Measurements from ENCODE around the gene FAP. TPM values are rescaled to one million over a fixed set of nuclear protein-coding genes. Genes with fewer than 3 reads are reported as not detected.

Gene FAP
- total RNA-seq, result not detected in 2 replicates

- Mint-ChIP-seq H3K4me3 (no peak within 1 kb of the TSS), H3K4me1 (no peaks in the 10 kb centered on the region), H3K9me3 (no peaks in the 10 kb centered on the region), H3K36me3 (ENCODE audit: low read depth) (no peaks in the 10 kb centered on the region), H3K27me3 (peaks cover 63% of the 10 kb centered on the region), H3K27ac (no peak within 1 kb of the TSS)
- intact Hi-C loops (cut with micrococcal nuclease), result no loop called here
- DNase-seq, result no peak
Observed at GRCh38 chr2:162243294-162243693, at the start of gene FAP. Gene FAP, minus strand, starts transcription at chr2:162243445. Its CDS starts 118 bp downstream, at chr2:162243327.

- H3K4me1 Mint-ChIP-seq, result peaks cover 5% of the 10 kb centered on the region
- H3K4me3 Mint-ChIP-seq, result no peak overlapping the region
- intact Hi-C loops (cut with micrococcal nuclease), result no loop called here
- no peak overlapping the region for H3K27ac Mint-ChIP-seq
- H3K27me3 Mint-ChIP-seq, result no peaks in the 10 kb centered on the region
- DNase-seq, result no peak
- H3K36me3 Mint-ChIP-seq (ENCODE audit: low read depth), result peaks cover 26% of the 10 kb centered on the region
- H3K9me3 Mint-ChIP-seq, result no peaks in the 10 kb centered on the region
Observed at GRCh38 chr2:162291748-162292147, 48.5 kb upstream of the FAP start.

- H3K27ac Mint-ChIP-seq, result no peak overlapping the region
- H3K27me3 Mint-ChIP-seq, result no peaks in the 10 kb centered on the region
- peaks cover 45% of the 10 kb centered on the region for H3K36me3 Mint-ChIP-seq (ENCODE audit: low read depth)
Observed at GRCh38 chr2:162282765-162283425, 39.6 kb upstream of the FAP start.

GRCh38 chr2:162280654-162281053, 37.4 kb upstream of the FAP start:
- no peak overlapping the region for H3K4me3 Mint-ChIP-seq
- no peaks in the 10 kb centered on the region for H3K9me3 Mint-ChIP-seq
- no peaks in the 10 kb centered on the region for H3K27me3 Mint-ChIP-seq
- no peak overlapping the region for H3K27ac Mint-ChIP-seq
- intact Hi-C loops (cut with micrococcal nuclease), result no loop called here
- no peaks in the 10 kb centered on the region for H3K4me1 Mint-ChIP-seq
- no peak for DNase-seq
- peaks cover 46% of the 10 kb centered on the region for H3K36me3 Mint-ChIP-seq (ENCODE audit: low read depth)

More at GRCh38 chr2:162282765-162283425, 39.6 kb upstream of the FAP start:
- DNase-seq, result no peak
- Mint-ChIP-seq H3K9me3 (no peaks in the 10 kb centered on the region), H3K4me3 (no peak overlapping the region), H3K4me1 (no peaks in the 10 kb centered on the region)
- intact Hi-C loops (cut with micrococcal nuclease), result no loop called here

GRCh38 chr2:162277381-162277780, 34.1 kb upstream of the FAP start:
- no peaks in the 10 kb centered on the region for H3K4me1 Mint-ChIP-seq
- peaks cover 58% of the 10 kb centered on the region for H3K36me3 Mint-ChIP-seq (ENCODE audit: low read depth)
- no peaks in the 10 kb centered on the region for H3K9me3 Mint-ChIP-seq
- no peaks in the 10 kb centered on the region for H3K27me3 Mint-ChIP-seq
- H3K4me3 Mint-ChIP-seq, result no peak overlapping the region
- no peak overlapping the region for H3K27ac Mint-ChIP-seq
- no peak for DNase-seq
- intact Hi-C loops (cut with micrococcal nuclease), result no loop called here

GRCh38 chr2:162267996-162268395, 24.8 kb upstream of the FAP start:
- Mint-ChIP-seq H3K27me3 (no peaks in the 10 kb centered on the region), H3K9me3 (no peaks in the 10 kb centered on the region), H3K27ac (no peak overlapping the region), H3K36me3 (ENCODE audit: low read depth) (peaks cover 65% of the 10 kb centered on the region), H3K4me1 (peaks cover 2% of the 10 kb centered on the region), H3K4me3 (no peak overlapping the region)
- intact Hi-C loops (cut with micrococcal nuclease), result no loop called here
- no peak for DNase-seq

GRCh38 chr2:162267496-162267895, 24.3 kb upstream of the FAP start:
- no peaks in the 10 kb centered on the region for H3K9me3 Mint-ChIP-seq
- DNase-seq, result no peak
- H3K4me1 Mint-ChIP-seq, result peaks cover 2% of the 10 kb centered on the region
- peaks cover 63% of the 10 kb centered on the region for H3K36me3 Mint-ChIP-seq (ENCODE audit: low read depth)
- no peaks in the 10 kb centered on the region for H3K27me3 Mint-ChIP-seq
- intact Hi-C loops (cut with micrococcal nuclease), result no loop called here
- H3K27ac Mint-ChIP-seq, result no peak overlapping the region
- H3K4me3 Mint-ChIP-seq, result no peak overlapping the region

GRCh38 chr2:162266460-162266760, 23.2 kb upstream of the FAP start:
- Mint-ChIP-seq H3K36me3 (ENCODE audit: low read depth) (peaks cover 52% of the 10 kb centered on the region), H3K9me3 (no peaks in the 10 kb centered on the region)
- no peak for DNase-seq

GRCh38 chr2:162265666-162266459, 22.6 kb upstream of the FAP start:
- Mint-ChIP-seq H3K9me3 (no peaks in the 10 kb centered on the region), H3K27ac (no peak overlapping the region), H3K4me1 (peaks cover 13% of the 10 kb centered on the region), H3K36me3 (ENCODE audit: low read depth) (peaks cover 47% of the 10 kb centered on the region), H3K27me3 (no peaks in the 10 kb centered on the region), H3K4me3 (no peak overlapping the region)
- DNase-seq, result no peak
- intact Hi-C loops (cut with micrococcal nuclease), result no loop called here

More at GRCh38 chr2:162266460-162266760, 23.2 kb upstream of the FAP start:
- H3K27me3 Mint-ChIP-seq, result no peaks in the 10 kb centered on the region
- H3K4me1 Mint-ChIP-seq, result peaks cover 8% of the 10 kb centered on the region
- no peak overlapping the region for H3K4me3 Mint-ChIP-seq
- intact Hi-C loops (cut with micrococcal nuclease), result no loop called here
- no peak overlapping the region for H3K27ac Mint-ChIP-seq

- Mint-ChIP-seq H3K36me3 (ENCODE audit: low read depth) (peaks cover 19% of the 10 kb centered on the region), H3K9me3 (no peaks in the 10 kb centered on the region), H3K4me3 (no peak overlapping the region), H3K27me3 (peaks cover 9% of the 10 kb centered on the region), H3K27ac (no peak overlapping the region), H3K4me1 (peaks cover 16% of the 10 kb centered on the region)
- intact Hi-C loops (cut with micrococcal nuclease), result no loop called here
- DNase-seq, result peak; percentile 59
Observed at GRCh38 chr2:162261032-162261945, 18.0 kb upstream of the FAP start.

- intact Hi-C loops (cut with micrococcal nuclease), result no loop called here
- H3K4me3 Mint-ChIP-seq, result no peak overlapping the region
- no peak for DNase-seq
- peaks cover 14% of the 10 kb centered on the region for H3K27me3 Mint-ChIP-seq
- H3K9me3 Mint-ChIP-seq, result no peaks in the 10 kb centered on the region
- peaks cover 3% of the 10 kb centered on the region for H3K36me3 Mint-ChIP-seq (ENCODE audit: low read depth)
- H3K4me1 Mint-ChIP-seq, result peaks cover 15% of the 10 kb centered on the region
- no peak overlapping the region for H3K27ac Mint-ChIP-seq
Observed at GRCh38 chr2:162258686-162259085, 15.4 kb upstream of the FAP start.

- peaks cover 14% of the 10 kb centered on the region for H3K27me3 Mint-ChIP-seq
- peaks cover 1% of the 10 kb centered on the region for H3K36me3 Mint-ChIP-seq (ENCODE audit: low read depth)
- no peak overlapping the region for H3K27ac Mint-ChIP-seq
- DNase-seq, result no peak
- H3K9me3 Mint-ChIP-seq, result no peaks in the 10 kb centered on the region
- peaks cover 14% of the 10 kb centered on the region for H3K4me1 Mint-ChIP-seq
- intact Hi-C loops (cut with micrococcal nuclease), result no loop called here
- H3K4me3 Mint-ChIP-seq, result no peak overlapping the region
Observed at GRCh38 chr2:162258169-162258568, 14.9 kb upstream of the FAP start.

- Mint-ChIP-seq H3K27me3 (peaks cover 17% of the 10 kb centered on the region), H3K36me3 (ENCODE audit: low read depth) (no peaks in the 10 kb centered on the region), H3K4me3 (no peak overlapping the region), H3K27ac (no peak overlapping the region), H3K4me1 (peaks cover 14% of the 10 kb centered on the region), H3K9me3 (no peaks in the 10 kb centered on the region)
- intact Hi-C loops (cut with micrococcal nuclease), result no loop called here
- no peak for DNase-seq
Observed at GRCh38 chr2:162257425-162257824, 14.2 kb upstream of the FAP start.

GRCh38 chr2:162256591-162256991, 13.3 kb upstream of the FAP start:
- peaks cover 10% of the 10 kb centered on the region for H3K4me1 Mint-ChIP-seq
- intact Hi-C loops (cut with micrococcal nuclease), result no loop called here
- no peak overlapping the region for H3K27ac Mint-ChIP-seq
- H3K36me3 Mint-ChIP-seq (ENCODE audit: low read depth), result no peaks in the 10 kb centered on the region
- no peaks in the 10 kb centered on the region for H3K9me3 Mint-ChIP-seq
- no peak overlapping the region for H3K4me3 Mint-ChIP-seq
- peaks cover 18% of the 10 kb centered on the region for H3K27me3 Mint-ChIP-seq
- DNase-seq, result no peak
